ENCODE data around the gene RPAP3. TPM values are rescaled to one million over a fixed set of nuclear protein-coding genes. Genes with fewer than 3 reads are reported as not detected.

RPAP3 gene
- total RNA-seq, 2 donors from 2014 or later, result 8.1 to 16.8 TPM

DNA sequence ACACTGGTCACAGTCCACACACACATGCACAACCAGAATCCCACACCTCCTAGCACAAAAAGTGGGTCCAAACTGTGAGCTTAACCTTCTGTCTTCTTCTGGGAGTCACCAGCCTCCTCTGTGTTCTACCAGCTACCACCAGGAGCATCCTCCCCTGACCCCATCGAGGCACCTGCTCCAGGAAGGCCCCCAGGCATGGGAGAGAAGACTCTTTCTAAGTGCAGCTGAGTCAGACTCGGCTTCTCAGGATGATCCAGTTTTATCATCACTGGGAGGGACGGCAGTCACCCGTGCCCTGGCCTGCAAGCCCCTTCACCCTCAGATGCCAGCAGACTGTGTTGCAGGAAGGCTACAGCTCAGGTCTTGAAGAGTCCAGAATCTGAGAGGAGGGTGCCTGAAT is 27.3 kb upstream of the RPAP3 start:
- Histone ChIP-seq H3K4me1 (ENCODE audit: control insufficient read depth in 1 of 2, low read depth in 2 of 2) (peaks cover 26 to 50% of the 10 kb centered on the region in 2 donors), H3K36me3 (no peaks in the 10 kb centered on the region), H3K27ac (no peak overlapping the region), H3K9me3 (no peaks in the 10 kb centered on the region), H3K27me3 (replicated peaks; ENCODE audit: insufficient read depth) (no peaks in the 10 kb centered on the region), H3K4me3 (no peak overlapping the region)
- ATAC-seq (ENCODE audit: insufficient number of reproducible peaks, low FRiP score, low read depth), result no peak
- no peak for DNase-seq (ENCODE audit: low spot score)
- no peak for TF ChIP-seq CTCF (IDR thresholded peaks at IDR 0.05)

GRCh38 chr12:47732504-47732903 is 26.7 kb upstream of the RPAP3 start:
- ATAC-seq (ENCODE audit: insufficient number of reproducible peaks, low FRiP score, low read depth) (no peak), DNase-seq (ENCODE audit: low spot score) (no peak)
- no peak for TF ChIP-seq CTCF (IDR thresholded peaks at IDR 0.05)
- Histone ChIP-seq H3K27me3 (replicated peaks; ENCODE audit: insufficient read depth) (no peaks in the 10 kb centered on the region), H3K4me1 (ENCODE audit: control insufficient read depth in 1 of 2, low read depth in 2 of 2) (peaks cover 19 to 44% of the 10 kb centered on the region in 2 donors), H3K4me3 (no peak overlapping the region), H3K27ac (no peak overlapping the region), H3K36me3 (no peaks in the 10 kb centered on the region), H3K9me3 (no peaks in the 10 kb centered on the region)

DNA sequence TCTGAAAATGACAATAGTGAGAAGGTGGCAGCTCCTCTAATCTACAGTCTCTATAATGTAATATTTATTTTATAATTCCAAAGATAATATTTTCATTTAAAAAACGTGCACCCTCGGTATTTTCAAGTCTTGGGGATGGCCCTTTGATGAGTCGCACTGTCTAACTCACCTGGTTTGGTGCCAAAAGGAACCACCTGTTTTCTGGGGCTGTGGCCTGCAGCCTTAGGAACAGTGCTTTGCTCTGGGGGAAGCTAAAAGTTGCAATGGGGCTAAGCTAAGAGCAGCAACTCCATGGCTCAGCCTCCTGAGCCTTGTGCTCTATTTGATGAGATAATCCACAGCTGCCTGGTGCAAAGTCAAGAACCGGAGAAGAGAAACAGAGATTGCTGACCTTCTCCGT is 25.9 kb upstream of the RPAP3 start:
- DNase-seq (ENCODE audit: low spot score) (no peak), ATAC-seq (ENCODE audit: insufficient number of reproducible peaks, low FRiP score, low read depth) (no peak)
- Histone ChIP-seq H3K4me3 (no peak overlapping the region), H3K27me3 (replicated peaks; ENCODE audit: insufficient read depth) (no peaks in the 10 kb centered on the region), H3K36me3 (no peaks in the 10 kb centered on the region), H3K9me3 (no peaks in the 10 kb centered on the region), H3K4me1 (ENCODE audit: control insufficient read depth in 1 of 2, low read depth in 2 of 2) (peaks cover 16 to 36% of the 10 kb centered on the region in 2 donors), H3K27ac (no peak overlapping the region)
- TF ChIP-seq CTCF (IDR thresholded peaks at IDR 0.05), result no peak

DNA sequence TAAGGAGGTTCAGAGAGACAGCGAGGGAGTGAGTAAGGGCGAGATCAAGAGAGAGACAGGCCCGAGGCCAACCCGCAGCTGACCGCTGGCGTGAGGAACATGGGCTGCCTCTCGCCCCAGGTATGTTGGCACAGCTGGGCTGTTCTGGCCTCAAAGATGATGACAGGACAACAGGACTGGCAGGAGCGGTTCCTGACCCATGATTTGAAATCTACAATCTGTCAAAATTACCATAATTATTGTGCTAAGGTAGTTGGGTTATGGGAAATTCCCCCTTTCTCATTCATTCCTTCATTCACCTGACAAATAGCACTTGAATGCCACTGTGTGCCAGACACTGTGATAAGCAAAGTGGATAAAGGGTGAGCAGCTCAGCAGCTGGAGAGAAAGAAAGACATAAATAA is 24.5 kb upstream of the RPAP3 start:
- Histone ChIP-seq H3K36me3 (no peaks in the 10 kb centered on the region), H3K4me1 (ENCODE audit: control insufficient read depth in 1 of 2, low read depth in 2 of 2) (peaks cover 2 to 22% of the 10 kb centered on the region in 2 donors), H3K4me3 (no peak overlapping the region), H3K9me3 (no peaks in the 10 kb centered on the region), H3K27ac (no peak overlapping the region), H3K27me3 (replicated peaks; ENCODE audit: insufficient read depth) (no peaks in the 10 kb centered on the region)
- no peak for ATAC-seq (ENCODE audit: insufficient number of reproducible peaks, low FRiP score, low read depth)
- TF ChIP-seq CTCF (IDR thresholded peaks at IDR 0.05), result no peak
- no peak for DNase-seq (ENCODE audit: low spot score)

DNA sequence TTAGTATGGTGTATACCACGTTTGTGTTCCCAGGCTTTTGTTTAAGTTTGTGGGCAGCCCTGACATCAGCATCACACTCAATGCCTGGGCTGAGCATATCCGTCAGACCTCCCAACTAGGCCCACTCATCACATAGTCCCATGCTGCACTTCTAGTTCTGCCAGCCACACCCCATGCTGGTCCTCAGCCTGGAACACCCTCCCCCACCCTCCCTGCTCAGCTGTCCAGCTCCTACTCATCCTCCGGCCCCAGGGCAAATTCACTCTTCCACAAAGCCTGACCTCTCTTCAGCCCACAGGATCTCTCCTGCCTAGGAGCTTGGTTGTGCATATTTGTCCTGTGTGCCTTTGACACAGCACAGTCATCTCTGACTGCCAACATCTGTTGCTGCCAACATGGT is 23.4 kb upstream of the RPAP3 start:
- no peaks in the 10 kb centered on the region for H3K9me3 ChIP-seq
- TF ChIP-seq CTCF (IDR thresholded peaks at IDR 0.05), result no peak
- no peaks in the 10 kb centered on the region for H3K27me3 ChIP-seq (replicated peaks; ENCODE audit: insufficient read depth)
- DNase-seq (ENCODE audit: low spot score), result no peak
- H3K4me3 ChIP-seq, result no peak overlapping the region
- H3K27ac ChIP-seq, result no peak overlapping the region
- no peaks in the 10 kb centered on the region for H3K36me3 ChIP-seq
- peaks cover 0 to 12% of the 10 kb centered on the region in 2 donors for H3K4me1 ChIP-seq (ENCODE audit: control insufficient read depth in 1 of 2, low read depth in 2 of 2)
- ATAC-seq (ENCODE audit: insufficient number of reproducible peaks, low FRiP score, low read depth), result no peak

Measured in thoracic aorta (tissue), 2 donors.